Left ventricle myocardium inferior (tissue), 1 donor: ENCODE measurements around the gene CDC42. TPM values are rescaled to one million over a fixed set of nuclear protein-coding genes. Genes with fewer than 3 reads are reported as not detected.

ENCODE experiments used
- DNase-seq: peaks from one replicate; pipeline ENCODE4 v3.0.0-alpha.2; 2020
- H3K27ac ChIP-seq: fragments of 200-600 bp; replicated peaks from 2 replicates; pipeline ENCODE4 v1.8.0; 2021
- H3K27me3 ChIP-seq: fragments of 200-600 bp; 2 replicates; pipeline ENCODE4 v1.8.0; 2021; ENCODE audit warnings: low read depth
- H3K36me3 ChIP-seq: fragments of 200-600 bp; 2 replicates; pipeline ENCODE4 v1.8.0; 2021
- H3K4me1 ChIP-seq: fragments of 200-600 bp; 2 replicates; pipeline ENCODE4 v1.8.0; 2021
- H3K4me3 ChIP-seq: fragments of 200-600 bp; 2 replicates; pipeline ENCODE4 v1.8.0; 2021; ENCODE audit warnings: mild to moderate bottlenecking, moderate library complexity
- H3K9me3 ChIP-seq: fragments of 200-600 bp; replicated peaks from 2 replicates; pipeline ENCODE4 v1.8.0; 2021
- intact Hi-C: fragments of 100-400 bp; cut with micrococcal nuclease; formaldehyde crosslinking; loops from one replicate; pipeline ENCODE4 v1.11.0; 2022
- total RNA-seq: library from RNA; stranded (reverse); fragmentation: NEBNext Ultra II Directional; extraction: Animal tissue kit (Norgen Biotek cat#: 25700); gene quantifications from one replicate; pipeline ENCODE4 v1.2.1, GENCODE V29; 2021
- TF ChIP-seq, protein P1 (sequence below): fragments of 200-600 bp; IDR thresholded peaks from 2 replicates; pipeline ENCODE4 v1.8.0; 2021; ENCODE audit warnings: antibody characterized with exemption, mild to moderate bottlenecking, borderline replicate concordance
- donor health status: DM: no; HTN: yes; CAD: no; lungs with severe emphysema.

CDC42 gene
- total RNA-seq, 1 donor from 2014 or later = 126 TPM

DNA sequence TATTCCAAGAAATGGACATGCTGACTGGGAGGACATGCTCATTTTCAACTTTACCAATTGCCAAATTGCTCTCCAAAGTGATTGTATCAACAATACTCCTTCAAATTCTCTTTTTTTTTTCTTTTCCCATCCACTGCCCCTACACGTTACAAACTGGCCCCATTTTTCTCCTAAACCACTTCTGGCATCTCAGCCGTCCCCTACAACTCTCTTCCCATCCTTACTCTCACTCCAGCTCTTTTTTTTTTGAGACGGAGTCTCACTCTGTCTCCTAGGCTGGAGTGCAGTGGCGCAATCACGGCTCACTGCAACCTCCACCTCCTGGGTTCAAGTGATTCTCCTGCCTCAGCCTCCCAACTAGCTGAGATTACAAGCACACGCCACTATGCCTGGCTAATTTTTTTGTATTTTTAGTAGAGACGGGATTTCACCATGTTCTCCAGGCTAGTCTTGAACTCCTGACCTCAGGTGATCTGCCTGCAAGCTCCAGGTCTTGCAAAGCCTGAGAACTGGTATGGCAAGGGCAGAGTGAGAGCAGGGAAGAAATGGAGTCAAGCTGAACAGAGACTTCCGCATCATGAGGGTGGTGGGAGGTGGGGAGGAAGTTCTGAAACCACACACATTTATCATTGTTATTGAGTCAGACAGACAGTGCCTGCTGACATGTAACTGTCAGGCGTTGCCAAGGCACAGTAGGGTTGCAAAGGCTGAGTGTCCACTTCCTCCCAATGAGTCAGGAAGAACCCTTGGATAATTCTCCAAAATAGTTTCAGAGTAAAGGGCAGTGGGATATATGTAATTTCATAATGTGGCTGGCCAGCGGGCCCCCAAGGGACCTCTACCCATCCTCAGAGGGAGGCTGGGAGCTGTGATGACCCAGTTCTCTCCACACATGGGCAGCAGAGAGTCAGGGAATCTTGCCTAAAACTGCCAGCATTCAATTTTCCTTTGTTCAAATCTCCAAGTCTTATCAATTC is 33.6 kb upstream of the CDC42 start:
- Histone ChIP-seq H3K9me3 (no peaks in the 10 kb centered on the region), H3K36me3 (no peaks in the 10 kb centered on the region), H3K4me1 (peaks cover 1% of the 10 kb centered on the region), H3K4me3 (no peak overlapping the region), H3K27me3 (no peaks in the 10 kb centered on the region), H3K27ac (no peak overlapping the region)
- TF ChIP-seq, protein P1, sequence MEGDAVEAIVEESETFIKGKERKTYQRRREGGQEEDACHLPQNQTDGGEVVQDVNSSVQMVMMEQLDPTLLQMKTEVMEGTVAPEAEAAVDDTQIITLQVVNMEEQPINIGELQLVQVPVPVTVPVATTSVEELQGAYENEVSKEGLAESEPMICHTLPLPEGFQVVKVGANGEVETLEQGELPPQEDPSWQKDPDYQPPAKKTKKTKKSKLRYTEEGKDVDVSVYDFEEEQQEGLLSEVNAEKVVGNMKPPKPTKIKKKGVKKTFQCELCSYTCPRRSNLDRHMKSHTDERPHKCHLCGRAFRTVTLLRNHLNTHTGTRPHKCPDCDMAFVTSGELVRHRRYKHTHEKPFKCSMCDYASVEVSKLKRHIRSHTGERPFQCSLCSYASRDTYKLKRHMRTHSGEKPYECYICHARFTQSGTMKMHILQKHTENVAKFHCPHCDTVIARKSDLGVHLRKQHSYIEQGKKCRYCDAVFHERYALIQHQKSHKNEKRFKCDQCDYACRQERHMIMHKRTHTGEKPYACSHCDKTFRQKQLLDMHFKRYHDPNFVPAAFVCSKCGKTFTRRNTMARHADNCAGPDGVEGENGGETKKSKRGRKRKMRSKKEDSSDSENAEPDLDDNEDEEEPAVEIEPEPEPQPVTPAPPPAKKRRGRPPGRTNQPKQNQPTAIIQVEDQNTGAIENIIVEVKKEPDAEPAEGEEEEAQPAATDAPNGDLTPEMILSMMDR = no peak
- no peak for DNase-seq
- intact Hi-C loops = no loop called here

DNA sequence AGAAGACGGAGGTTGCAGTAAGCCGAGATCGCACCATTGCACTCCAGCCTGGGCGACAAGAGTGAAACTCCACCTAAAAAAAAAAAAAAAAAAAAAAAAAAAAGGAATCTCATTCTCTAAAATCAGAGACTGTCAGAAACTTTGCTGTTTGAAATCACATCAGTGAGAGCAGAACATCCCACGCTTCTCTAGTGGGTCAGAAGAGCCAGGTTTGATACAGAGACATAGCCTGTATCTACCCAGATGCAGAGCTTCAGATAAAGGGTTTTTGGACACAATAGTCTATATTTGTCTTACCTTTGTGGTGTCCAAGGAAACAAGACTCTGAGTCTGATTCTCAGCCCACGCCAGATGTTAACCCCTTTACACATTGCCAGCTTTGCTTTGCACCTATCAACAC is 31.4 kb upstream of the CDC42 start:
- no peaks in the 10 kb centered on the region for H3K36me3 ChIP-seq
- intact Hi-C loops = no loop called here
- H3K27me3 ChIP-seq = no peaks in the 10 kb centered on the region
- DNase-seq = no peak
- peaks cover 21% of the 10 kb centered on the region for H3K4me1 ChIP-seq
- no peaks in the 10 kb centered on the region for H3K9me3 ChIP-seq
- H3K4me3 ChIP-seq = no peak overlapping the region
- no peak overlapping the region for H3K27ac ChIP-seq
- TF ChIP-seq, protein P1 = no peak

DNA sequence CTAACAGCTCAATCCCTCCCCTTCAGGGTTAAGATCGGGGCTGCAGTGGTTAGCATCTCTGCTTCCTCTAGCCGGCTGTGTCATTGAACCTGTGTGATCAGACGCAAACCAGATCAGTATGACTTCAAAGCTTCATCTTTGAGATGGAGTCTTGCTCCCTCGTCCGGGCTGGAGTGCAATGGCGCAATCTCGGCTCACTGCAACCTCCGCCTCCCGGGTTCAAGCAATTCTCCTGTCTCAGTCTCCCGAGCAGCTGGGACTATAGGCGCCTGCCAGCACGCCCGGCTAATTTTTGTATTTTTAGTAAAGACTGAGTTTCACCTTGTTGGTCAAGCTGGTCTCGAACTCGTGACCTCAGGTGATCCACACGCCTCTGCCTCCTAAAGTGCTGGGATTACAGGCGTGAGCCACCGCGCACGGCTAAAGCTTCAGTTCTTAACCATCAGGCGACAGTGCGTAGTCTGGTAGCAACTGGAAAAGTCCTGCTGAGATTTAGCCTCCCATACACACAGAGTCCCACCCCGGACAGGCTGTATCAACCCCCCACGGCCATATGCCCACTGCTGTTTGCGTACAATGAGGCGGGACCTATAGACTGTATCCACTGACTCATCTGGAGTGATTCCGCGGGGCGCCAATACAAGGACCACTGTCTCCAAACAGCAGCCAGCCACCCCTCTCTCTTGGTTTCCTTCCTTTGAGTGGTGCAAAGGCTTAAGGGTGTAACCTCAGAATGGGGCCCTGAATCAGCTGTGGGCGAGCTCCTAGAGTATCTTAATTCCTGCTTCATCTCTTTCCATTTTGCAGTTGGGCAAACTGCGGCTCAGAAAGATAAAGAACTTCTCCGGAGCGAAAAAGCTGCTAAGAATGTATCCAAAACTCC is 27.8 kb upstream of the CDC42 start:
- peak; percentile 33 for DNase-seq
- Histone ChIP-seq H3K4me1 (peaks cover 27% of the 10 kb centered on the region), H3K9me3 (no peaks in the 10 kb centered on the region), H3K27me3 (no peaks in the 10 kb centered on the region), H3K4me3 (peak overlapping the region; percentile 99), H3K36me3 (no peaks in the 10 kb centered on the region), H3K27ac (peak overlapping the region; percentile 99)
- intact Hi-C loops = no loop called here
- TF ChIP-seq, protein P1 = no peak

- peaks cover 27% of the 10 kb centered on the region for H3K4me1 ChIP-seq
- peaks cover 3% of the 10 kb centered on the region for H3K36me3 ChIP-seq
- DNase-seq = peak; percentile 83
- H3K9me3 ChIP-seq = no peaks in the 10 kb centered on the region
- H3K4me3 ChIP-seq = peak overlapping the region; percentile 99
- TF ChIP-seq, protein P1 = no peak
- H3K27me3 ChIP-seq = no peaks in the 10 kb centered on the region
- peak overlapping the region; percentile 99 for H3K27ac ChIP-seq
- intact Hi-C loops = no loop called here
These were observed 26.9 kb upstream of the CDC42 start for GRCh38 chr1:22025368-22026155.

- no peak overlapping the region for H3K4me3 ChIP-seq
- H3K9me3 ChIP-seq = no peaks in the 10 kb centered on the region
- DNase-seq = no peak
- no peaks in the 10 kb centered on the region for H3K27me3 ChIP-seq
- H3K4me1 ChIP-seq = peaks cover 36% of the 10 kb centered on the region
- TF ChIP-seq, protein P1 = no peak
- H3K27ac ChIP-seq = no peak overlapping the region
- intact Hi-C loops = no loop called here
- peaks cover 5% of the 10 kb centered on the region for H3K36me3 ChIP-seq
These were observed 25.6 kb upstream of the CDC42 start for GRCh38 chr1:22026924-22027289.
